ENCODE results near the gene QRICH2.

Gene QRICH2

DNA sequence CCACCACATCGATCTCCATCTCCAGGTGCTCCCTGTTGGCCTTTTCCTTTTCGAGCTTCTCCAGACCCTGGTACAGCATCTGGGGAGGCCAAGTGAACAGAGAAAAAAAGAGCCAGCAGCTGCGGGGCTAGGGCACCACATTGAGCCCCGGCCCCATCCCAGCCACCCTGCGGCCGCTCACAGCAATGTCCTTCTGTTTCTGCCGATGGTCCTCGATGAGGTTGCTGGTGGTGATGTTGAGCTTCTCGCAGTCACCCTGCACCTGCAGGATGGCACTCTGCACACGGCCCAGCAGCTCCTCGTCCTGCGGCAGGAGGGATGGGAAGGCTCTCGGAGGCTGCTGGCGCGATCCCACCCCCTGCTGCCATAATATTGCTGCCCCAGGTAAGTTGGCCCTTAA, 27.4 kb downstream of the QRICH2 start:
- no peak overlapping the region for H3K4me2 ChIP-seq (ENCODE audit: low read depth, low read length, poor library complexity, severe bottlenecking)
- no peaks in the 10 kb centered on the region for H3K9me3 ChIP-seq (ENCODE audit: insufficient read depth, low read depth, low read length)
- no peaks in the 10 kb centered on the region for H3K9me2 ChIP-seq (replicated peaks; ENCODE audit: low read depth, low read length)
- TF ChIP-seq EZH2phosphoT487 (IDR thresholded peaks at IDR 0.05; ENCODE audit: borderline replicate concordance) = no peak
- TF ChIP-seq, protein P1, sequence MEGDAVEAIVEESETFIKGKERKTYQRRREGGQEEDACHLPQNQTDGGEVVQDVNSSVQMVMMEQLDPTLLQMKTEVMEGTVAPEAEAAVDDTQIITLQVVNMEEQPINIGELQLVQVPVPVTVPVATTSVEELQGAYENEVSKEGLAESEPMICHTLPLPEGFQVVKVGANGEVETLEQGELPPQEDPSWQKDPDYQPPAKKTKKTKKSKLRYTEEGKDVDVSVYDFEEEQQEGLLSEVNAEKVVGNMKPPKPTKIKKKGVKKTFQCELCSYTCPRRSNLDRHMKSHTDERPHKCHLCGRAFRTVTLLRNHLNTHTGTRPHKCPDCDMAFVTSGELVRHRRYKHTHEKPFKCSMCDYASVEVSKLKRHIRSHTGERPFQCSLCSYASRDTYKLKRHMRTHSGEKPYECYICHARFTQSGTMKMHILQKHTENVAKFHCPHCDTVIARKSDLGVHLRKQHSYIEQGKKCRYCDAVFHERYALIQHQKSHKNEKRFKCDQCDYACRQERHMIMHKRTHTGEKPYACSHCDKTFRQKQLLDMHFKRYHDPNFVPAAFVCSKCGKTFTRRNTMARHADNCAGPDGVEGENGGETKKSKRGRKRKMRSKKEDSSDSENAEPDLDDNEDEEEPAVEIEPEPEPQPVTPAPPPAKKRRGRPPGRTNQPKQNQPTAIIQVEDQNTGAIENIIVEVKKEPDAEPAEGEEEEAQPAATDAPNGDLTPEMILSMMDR (conservative IDR thresholded peaks at IDR 0.05; ENCODE audit: low read length) = no peak
- H3K27me3 ChIP-seq (ENCODE audit: insufficient read depth, low read length, poor library complexity, severe bottlenecking) = no peaks in the 10 kb centered on the region
- no peaks in the 10 kb centered on the region for H3F3A ChIP-seq (ENCODE audit: low read depth)
- no peaks in the 10 kb centered on the region for H3K36me3 ChIP-seq (ENCODE audit: insufficient read depth, low read length)
- H2AFZ ChIP-seq (ENCODE audit: low read length) = no peak overlapping the region
- no peak overlapping the region for H3K4me3 ChIP-seq (ENCODE audit: low read length, poor library complexity, severe bottlenecking)
- no peaks in the 10 kb centered on the region for H4K20me1 ChIP-seq (ENCODE audit: insufficient read depth, low read length, poor library complexity, severe bottlenecking)
- H3K79me2 ChIP-seq (ENCODE audit: insufficient read depth, low read length) = no peaks in the 10 kb centered on the region
- no peak overlapping the region for H3K9ac ChIP-seq (ENCODE audit: low read depth, low read length, poor library complexity, severe bottlenecking)
- no peaks in the 10 kb centered on the region for H3K4me1 ChIP-seq (ENCODE audit: insufficient read depth, low read length, poor library complexity, severe bottlenecking)

DNA sequence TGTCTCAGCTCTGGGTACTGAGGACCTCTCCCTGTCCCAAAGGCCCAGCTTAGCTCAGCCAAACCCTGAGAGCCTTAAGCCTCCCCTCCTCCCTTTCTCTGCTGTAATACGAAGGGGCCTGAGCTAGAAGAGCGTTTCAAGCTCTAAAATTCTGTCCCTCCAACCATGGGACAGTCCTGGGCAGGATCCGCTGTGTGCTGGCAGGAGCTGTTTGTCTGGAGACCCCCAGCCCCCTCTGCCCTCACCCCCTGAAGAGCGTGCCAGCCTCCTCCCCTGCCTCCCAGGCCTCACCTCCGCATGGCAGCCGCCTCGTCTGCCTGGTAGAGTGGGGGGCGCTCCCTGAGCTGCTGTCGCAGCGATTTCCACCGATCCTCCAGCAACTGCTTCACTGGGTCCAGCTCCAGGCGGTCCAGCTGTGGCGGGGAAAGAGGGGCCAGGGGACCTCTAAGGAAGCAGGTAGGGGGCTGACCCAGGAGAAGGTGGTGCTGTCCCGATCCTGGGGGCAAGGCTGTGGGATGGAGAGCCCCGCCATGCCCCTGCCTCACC, 28.3 kb downstream of the QRICH2 start:
- Histone ChIP-seq H4K20me1 (ENCODE audit: insufficient read depth, low read length, poor library complexity, severe bottlenecking) (no peaks in the 10 kb centered on the region), H2AFZ (ENCODE audit: low read length) (no peak overlapping the region), H3K4me3 (ENCODE audit: low read length, poor library complexity, severe bottlenecking) (no peak overlapping the region), H3K36me3 (ENCODE audit: insufficient read depth, low read length) (no peaks in the 10 kb centered on the region), H3K4me1 (ENCODE audit: insufficient read depth, low read length, poor library complexity, severe bottlenecking) (no peaks in the 10 kb centered on the region), H3K27me3 (ENCODE audit: insufficient read depth, low read length, poor library complexity, severe bottlenecking) (no peaks in the 10 kb centered on the region), H3K9me2 (replicated peaks; ENCODE audit: low read depth, low read length) (no peaks in the 10 kb centered on the region), H3K9ac (ENCODE audit: low read depth, low read length, poor library complexity, severe bottlenecking) (no peak overlapping the region), H3F3A (ENCODE audit: low read depth) (no peaks in the 10 kb centered on the region), H3K4me2 (ENCODE audit: low read depth, low read length, poor library complexity, severe bottlenecking) (no peak overlapping the region), H3K79me2 (ENCODE audit: insufficient read depth, low read length) (no peaks in the 10 kb centered on the region), H3K9me3 (ENCODE audit: insufficient read depth, low read depth, low read length) (no peaks in the 10 kb centered on the region)
- TF ChIP-seq EZH2phosphoT487 (IDR thresholded peaks at IDR 0.05; ENCODE audit: borderline replicate concordance) = no peak
- TF ChIP-seq, protein P1 (conservative IDR thresholded peaks at IDR 0.05; ENCODE audit: low read length) = no peak; the same call in 1 of the 2 replicates

DNA sequence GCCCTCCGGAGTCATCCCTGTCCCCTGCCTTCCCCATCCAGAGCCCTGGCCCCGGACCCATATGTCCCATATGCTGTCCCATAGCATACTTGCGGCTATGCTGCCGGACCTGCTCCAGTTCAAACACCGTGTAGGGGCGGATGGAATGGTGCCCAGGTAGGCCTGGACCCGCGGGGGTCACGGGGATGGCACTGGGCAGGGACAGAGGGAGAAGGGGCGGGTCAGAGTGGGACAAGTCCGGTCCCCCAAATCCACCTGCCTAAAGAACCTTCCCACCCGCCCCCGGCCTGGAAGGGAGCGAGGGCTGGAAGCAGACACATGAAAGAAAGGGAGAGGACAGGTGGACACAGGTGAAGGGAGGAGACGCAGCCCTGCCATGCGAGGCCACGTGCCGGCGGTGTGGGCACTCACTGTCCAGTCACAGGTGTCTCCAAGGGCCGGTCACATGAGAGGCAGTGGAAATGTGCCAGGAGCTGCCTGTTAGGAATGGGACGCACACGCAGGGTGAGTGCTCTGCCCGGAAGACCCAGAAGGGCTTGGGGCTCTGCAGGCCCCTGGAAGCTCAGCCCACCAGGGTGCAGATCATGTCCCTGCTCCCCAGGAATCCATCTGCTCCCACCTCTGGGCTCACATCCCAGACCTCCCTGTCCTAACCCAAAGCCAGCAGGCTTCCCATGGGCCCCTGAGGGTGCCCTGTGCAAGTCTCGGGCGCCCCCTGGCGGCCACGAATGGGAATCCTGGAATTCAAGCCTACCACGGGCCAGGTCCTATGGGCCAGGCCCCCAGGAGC, 28.9 kb downstream of the QRICH2 start:
- H3K4me2 ChIP-seq (ENCODE audit: low read depth, low read length, poor library complexity, severe bottlenecking) = no peak overlapping the region
- H3K9me3 ChIP-seq (ENCODE audit: insufficient read depth, low read depth, low read length) = no peaks in the 10 kb centered on the region
- H3K9me2 ChIP-seq (replicated peaks; ENCODE audit: low read depth, low read length) = no peaks in the 10 kb centered on the region
- H4K20me1 ChIP-seq (ENCODE audit: insufficient read depth, low read length, poor library complexity, severe bottlenecking) = no peaks in the 10 kb centered on the region
- H3K36me3 ChIP-seq (ENCODE audit: insufficient read depth, low read length) = no peaks in the 10 kb centered on the region
- no peaks in the 10 kb centered on the region for H3K79me2 ChIP-seq (ENCODE audit: insufficient read depth, low read length)
- no peaks in the 10 kb centered on the region for H3K27me3 ChIP-seq (ENCODE audit: insufficient read depth, low read length, poor library complexity, severe bottlenecking)
- no peaks in the 10 kb centered on the region for H3F3A ChIP-seq (ENCODE audit: low read depth)
- no peak overlapping the region for H3K9ac ChIP-seq (ENCODE audit: low read depth, low read length, poor library complexity, severe bottlenecking)
- no peak overlapping the region for H3K4me3 ChIP-seq (ENCODE audit: low read length, poor library complexity, severe bottlenecking)
- no peak for TF ChIP-seq EZH2phosphoT487 (IDR thresholded peaks at IDR 0.05; ENCODE audit: borderline replicate concordance)
- TF ChIP-seq, protein P1 (conservative IDR thresholded peaks at IDR 0.05; ENCODE audit: low read length) = peak; percentile 98
- no peak overlapping the region for H2AFZ ChIP-seq (ENCODE audit: low read length)
- no peaks in the 10 kb centered on the region for H3K4me1 ChIP-seq (ENCODE audit: insufficient read depth, low read length, poor library complexity, severe bottlenecking)
